SJSA1 (cell line): ENCODE data around the gene CDC34. TPM values are rescaled to one million over a fixed set of nuclear protein-coding genes. Genes with fewer than 3 reads are reported as not detected.

Experiments
- DNase-seq, 2 experiments: peaks; one replicate each; pipeline ENCODE4 v3.0.0-alpha.2; 2015 to 2020; ENCODE audit warnings: low spot score in 2 of 2, low read depth in 1 of 2
- H3K27ac ChIP-seq: fragments of 250-450 bp; sonication (Bioruptor Pico); 2 replicates; pipeline ENCODE4 v1.5.1; 2020; ENCODE audit warnings: mild to moderate bottlenecking, moderate library complexity
- H3K27me3 ChIP-seq: fragments of 250-450 bp; sonication (Bioruptor Pico); replicated peaks from 2 replicates; pipeline ENCODE4 v1.5.1; 2020; ENCODE audit warnings: mild to moderate bottlenecking, moderate library complexity
- H3K36me3 ChIP-seq: fragments of 250-450 bp; sonication (Bioruptor Pico); 2 replicates; pipeline ENCODE4 v1.5.1; 2020; ENCODE audit warnings: mild to moderate bottlenecking
- H3K4me1 ChIP-seq: fragments of 250-450 bp; sonication (Bioruptor Pico); replicated peaks from 2 replicates; pipeline ENCODE4 v1.6.1; 2021; ENCODE audit warnings: mild to moderate bottlenecking
- H3K4me3 ChIP-seq: fragments of 250-450 bp; sonication (Bioruptor Pico); 2 replicates; pipeline ENCODE4 v1.5.1; 2020; ENCODE audit warnings: mild to moderate bottlenecking
- H3K9me3 ChIP-seq: fragments of 250-450 bp; sonication (Bioruptor Pico); replicated peaks from 2 replicates; pipeline ENCODE4 v1.5.1; 2020; ENCODE audit warnings: mild to moderate bottlenecking
- total RNA-seq: library from RNA; depleted of rRNA; stranded (reverse); fragments of >200 nt; shearing (Covaris generic); gene quantifications from 2 replicates; pipeline ENCODE4 v1.2.3, GENCODE V29; 2014

The CDC34 gene
- total RNA-seq, 1 experiment from 2014 or later = 62.1 TPM

DNA sequence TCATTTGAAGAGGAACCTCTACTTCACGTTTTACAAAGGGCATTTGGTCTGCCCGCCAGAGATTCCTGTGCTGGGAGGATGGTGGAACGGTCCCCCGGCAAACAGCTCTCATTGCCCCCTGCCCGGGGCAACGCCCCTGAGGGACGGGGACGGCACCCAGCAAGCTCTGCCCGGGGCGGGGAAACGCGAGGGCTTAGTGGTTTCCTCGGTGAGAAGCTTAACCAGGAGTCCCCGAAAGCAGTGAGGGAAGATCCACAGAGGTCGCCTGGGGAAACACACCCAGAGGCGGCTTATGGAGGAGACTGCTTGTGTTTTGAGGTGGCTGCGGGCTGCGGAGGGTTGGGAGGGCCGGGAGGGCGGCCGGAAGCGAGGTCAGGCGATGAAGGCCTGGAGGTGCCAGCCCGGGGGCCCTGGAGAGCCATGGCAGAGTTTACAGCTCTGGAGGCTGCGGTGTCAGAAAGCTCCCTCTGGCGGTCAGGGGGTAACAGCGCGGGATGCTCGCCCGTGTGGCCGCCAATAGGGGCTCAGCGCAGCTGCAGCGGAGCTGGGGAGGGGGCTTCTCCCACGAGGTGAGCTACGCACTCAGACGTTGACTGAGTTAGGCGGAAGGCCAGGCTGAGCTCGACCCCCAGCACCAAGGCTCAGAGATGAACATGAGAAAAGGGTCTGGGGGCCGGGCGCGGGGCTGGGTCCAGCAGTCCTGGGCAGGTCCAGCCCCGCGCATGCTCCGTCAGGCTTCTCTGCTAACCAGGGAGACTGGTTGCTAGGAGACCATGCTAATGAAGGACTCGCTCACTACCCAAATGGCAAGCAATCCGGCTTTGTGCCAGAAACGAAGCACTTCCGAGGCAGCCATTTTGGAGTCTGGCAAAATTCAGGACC is 24.9 kb upstream of the CDC34 start:
- H3K4me3 ChIP-seq = peak overlapping the region; percentile 91
- DNase-seq = peak; percentile 98 to 99
- peak overlapping the region; percentile 87 for H3K27ac ChIP-seq
- no peaks in the 10 kb centered on the region for H3K9me3 ChIP-seq
- H3K4me1 ChIP-seq = peaks cover 16% of the 10 kb centered on the region
- H3K36me3 ChIP-seq = peaks cover 20% of the 10 kb centered on the region
- no peaks in the 10 kb centered on the region for H3K27me3 ChIP-seq

DNA sequence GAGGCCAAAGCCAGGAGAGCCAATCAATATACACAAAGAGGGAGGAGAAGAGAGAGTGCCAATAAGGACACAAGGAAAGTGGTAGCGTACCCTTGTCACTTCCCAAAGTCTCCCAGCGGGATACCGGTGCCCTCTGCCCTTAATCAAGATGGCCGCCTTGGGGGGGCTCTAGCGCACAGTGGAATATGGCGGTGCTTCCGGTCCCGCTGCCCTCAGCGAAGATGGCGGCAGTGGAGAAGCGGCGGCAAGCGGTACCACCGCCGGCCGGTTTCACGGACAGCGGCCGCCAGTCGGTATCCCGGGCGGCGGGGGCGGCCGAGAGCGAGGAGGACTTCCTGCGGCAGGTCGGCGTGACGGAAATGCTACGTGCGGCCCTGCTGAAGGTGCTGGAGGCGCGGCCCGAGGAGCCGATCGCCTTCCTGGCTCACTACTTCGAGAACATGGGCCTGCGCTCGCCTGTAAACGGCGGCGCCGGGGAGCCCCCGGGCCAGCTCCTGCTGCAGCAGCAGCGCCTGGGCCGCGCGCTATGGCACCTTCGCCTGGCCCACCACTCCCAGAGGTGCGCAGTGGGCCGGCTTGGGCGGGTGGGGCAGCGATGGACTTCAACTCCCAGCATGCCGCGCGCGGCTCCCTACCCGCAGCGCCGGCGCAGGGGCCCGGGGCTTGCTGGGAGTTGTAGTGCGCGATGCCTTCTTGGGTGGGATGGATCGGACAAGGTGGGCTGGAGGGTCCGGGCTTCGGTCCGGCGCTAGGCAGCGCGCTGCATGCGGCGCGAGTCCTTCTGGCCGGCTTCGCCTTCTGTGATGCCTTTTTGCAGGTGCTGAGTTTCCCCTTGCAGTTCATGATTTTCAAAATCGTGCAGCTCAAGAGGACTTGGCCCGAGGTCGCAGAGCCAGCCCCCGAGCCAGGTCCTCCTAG is 24.0 kb upstream of the CDC34 start, which contains the start of gene TPGS1:
Gene TPGS1, plus strand, starts transcription at position 212 of the 918 bp plus-strand sequence. Its CDS starts 10 bp downstream, at position 222.
- no peaks in the 10 kb centered on the region for H3K9me3 ChIP-seq
- peak within 1 kb of the TSS; percentile 91 for H3K4me3 ChIP-seq
- H3K36me3 ChIP-seq = peaks cover 20% of the 10 kb centered on the region
- DNase-seq = peak; percentile 75 to 100
- peak within 1 kb of the TSS; percentile 87 for H3K27ac ChIP-seq
- peaks cover 16% of the 10 kb centered on the region for H3K4me1 ChIP-seq
- H3K27me3 ChIP-seq = no peaks in the 10 kb centered on the region

DNA sequence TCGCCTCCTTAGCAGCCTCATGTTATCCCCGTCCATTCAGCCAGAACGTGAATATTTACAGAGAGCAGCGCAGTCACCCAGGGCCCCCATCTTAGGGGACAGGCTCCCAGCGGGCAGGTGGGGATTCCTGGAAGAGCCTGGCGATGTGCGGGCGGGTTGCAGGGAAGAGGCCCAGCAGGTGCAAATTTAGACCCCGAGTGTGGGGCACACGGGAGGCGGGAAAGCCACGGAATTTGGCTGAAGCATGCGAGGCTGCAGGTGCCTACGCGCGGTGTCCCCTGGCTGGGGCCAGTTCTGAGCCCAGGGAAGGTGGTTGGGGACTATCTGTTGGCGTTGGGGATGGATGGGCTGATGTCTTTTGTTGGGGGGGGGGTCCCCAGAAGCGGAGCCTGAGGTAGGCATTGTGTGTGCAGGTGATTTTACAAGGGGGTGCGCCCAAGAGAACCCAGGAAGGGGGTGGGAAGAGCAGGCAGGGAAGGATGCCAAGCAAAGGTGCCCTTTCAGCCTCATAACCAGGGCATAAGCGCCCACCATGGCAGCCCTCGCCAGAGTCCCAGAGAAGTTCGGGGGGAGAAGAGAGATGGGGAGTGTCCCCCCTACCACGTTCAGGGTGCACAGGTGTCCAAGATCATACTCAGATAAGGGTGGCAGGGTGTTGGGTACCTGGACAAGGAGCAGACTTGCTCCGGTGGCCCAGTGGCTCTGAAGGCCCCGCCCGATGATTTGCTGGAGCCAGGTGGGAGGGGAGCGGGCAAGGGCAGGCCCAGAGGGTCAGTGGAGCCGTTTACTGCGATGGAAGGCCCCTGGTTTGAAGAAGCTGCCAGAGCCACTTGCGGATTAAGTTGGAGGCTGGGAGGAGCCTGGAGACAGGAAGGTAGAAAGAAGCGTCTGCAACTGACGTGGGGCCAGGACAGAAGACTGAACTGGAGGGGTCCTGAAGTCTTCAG is 23.1 kb upstream of the CDC34 start:
- Histone ChIP-seq H3K27ac (no peak overlapping the region), H3K4me3 (peak overlapping the region; percentile 91), H3K9me3 (no peaks in the 10 kb centered on the region), H3K27me3 (no peaks in the 10 kb centered on the region), H3K36me3 (peaks cover 20% of the 10 kb centered on the region), H3K4me1 (peaks cover 16% of the 10 kb centered on the region)
- DNase-seq = no peak

DNA sequence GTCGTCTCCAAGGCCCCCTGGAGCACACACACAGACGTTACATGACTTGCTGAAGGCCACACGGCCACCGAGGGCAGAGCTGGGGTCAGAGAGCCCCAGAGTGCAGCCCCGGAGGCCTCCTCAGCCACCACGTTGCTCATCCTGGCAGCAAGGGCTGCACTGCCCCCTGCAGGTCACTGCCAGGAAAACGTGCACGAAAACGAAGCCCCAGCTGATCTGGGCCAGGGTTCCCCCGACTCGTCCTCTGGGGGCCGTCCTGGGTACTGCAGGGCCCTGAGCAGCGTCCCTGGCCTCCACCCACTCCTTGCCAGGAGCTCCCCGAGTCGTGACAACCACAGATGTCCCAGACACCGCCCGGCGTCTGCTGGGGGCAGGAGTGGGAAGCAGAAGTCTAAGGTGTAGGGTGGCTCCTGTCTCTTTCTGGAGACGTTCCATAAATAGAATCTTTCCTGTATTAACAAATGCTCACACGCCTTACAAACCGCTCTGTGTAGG is 20.9 kb upstream of the CDC34 start:
- no peak overlapping the region for H3K27ac ChIP-seq
- no peaks in the 10 kb centered on the region for H3K27me3 ChIP-seq
- no peak overlapping the region for H3K4me3 ChIP-seq
- no peaks in the 10 kb centered on the region for H3K9me3 ChIP-seq
- DNase-seq = peak; percentile 64 to 86
- H3K4me1 ChIP-seq = peaks cover 16% of the 10 kb centered on the region
- peaks cover 29% of the 10 kb centered on the region for H3K36me3 ChIP-seq

- Histone ChIP-seq H3K27ac (no peak overlapping the region), H3K27me3 (no peaks in the 10 kb centered on the region), H3K4me3 (no peak overlapping the region), H3K36me3 (peaks cover 29% of the 10 kb centered on the region), H3K9me3 (no peaks in the 10 kb centered on the region), H3K4me1 (peaks cover 12% of the 10 kb centered on the region)
- DNase-seq = no peak
Measured at GRCh38 chr19:511101-511851, 20.3 kb upstream of the CDC34 start.

DNA sequence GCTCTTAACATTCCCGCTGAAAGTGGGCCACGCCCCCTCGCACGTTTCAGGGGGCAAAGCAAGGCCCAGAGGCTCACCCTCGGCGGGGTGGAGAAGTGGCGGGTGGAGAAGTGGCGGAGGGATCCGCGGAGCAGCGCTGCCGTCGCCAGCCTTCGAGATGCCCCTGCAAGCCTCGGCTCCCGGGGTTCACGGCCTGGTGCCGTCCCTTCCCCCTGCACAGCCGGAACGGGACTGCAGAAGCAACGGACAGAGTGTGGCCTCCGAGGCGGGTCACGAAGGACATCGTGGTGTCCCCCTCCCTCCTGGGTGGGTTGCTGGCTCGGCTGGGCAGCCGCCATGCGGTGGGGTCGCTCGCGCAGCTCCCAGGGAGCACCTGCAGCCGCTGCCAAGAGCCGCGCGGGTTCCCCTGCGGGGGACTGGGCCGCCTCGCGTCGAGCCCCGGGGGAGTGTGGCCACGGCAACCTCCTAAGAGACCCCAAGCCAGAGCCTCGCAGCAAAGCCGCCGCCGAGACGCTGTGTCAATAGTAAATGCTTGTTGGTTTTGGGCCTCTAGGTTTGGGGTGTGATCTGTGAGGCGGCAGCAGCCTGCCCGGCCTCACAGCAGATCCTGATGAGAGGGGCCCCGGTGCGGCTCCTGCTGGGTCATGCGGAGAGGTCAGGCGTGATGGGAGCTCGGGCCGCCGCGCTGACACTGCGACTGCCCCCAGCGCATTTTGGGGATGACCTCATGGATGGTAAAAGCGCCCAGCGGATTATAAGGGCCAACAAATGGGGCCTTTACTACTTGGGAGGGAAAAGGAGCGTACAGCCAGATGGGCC is 18.8 kb upstream of the CDC34 start:
- peak in 1 of 2 experiments; percentile 45 for DNase-seq
- Histone ChIP-seq H3K27me3 (no peaks in the 10 kb centered on the region), H3K36me3 (peaks cover 26% of the 10 kb centered on the region), H3K9me3 (no peaks in the 10 kb centered on the region), H3K4me3 (no peak overlapping the region), H3K4me1 (peaks cover 7% of the 10 kb centered on the region), H3K27ac (no peak overlapping the region)

GRCh38 chr19:513368-514165 is 18.0 kb upstream of the CDC34 start:
- H3K36me3 ChIP-seq = peaks cover 26% of the 10 kb centered on the region
- no peak for DNase-seq
- no peaks in the 10 kb centered on the region for H3K9me3 ChIP-seq
- no peaks in the 10 kb centered on the region for H3K27me3 ChIP-seq
- H3K4me1 ChIP-seq = no peaks in the 10 kb centered on the region; the same call in 1 of the 2 replicates
- no peak overlapping the region for H3K4me3 ChIP-seq
- H3K27ac ChIP-seq = no peak overlapping the region

DNA sequence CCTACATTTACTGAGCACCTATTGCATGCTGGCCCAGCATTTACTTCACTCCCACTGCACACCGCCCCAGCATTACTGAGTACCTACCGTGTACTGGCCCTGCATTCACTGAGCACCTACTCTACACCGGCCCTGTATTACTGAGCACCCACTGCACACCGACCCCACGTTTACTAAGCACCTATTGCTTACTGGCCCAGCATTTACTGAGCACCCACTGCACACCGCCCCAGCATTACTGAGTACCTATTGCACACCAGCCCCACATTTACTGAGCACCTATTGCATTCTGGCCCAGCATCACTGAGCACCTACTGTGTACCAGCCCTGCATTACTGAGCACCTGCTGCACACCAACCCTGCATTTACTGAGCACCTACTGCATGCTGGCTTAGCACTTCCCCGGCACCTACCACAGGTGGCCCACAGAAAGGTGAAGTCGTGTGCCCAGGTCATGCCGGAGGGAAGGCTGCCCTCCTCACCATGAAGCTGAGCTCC is 17.3 kb upstream of the CDC34 start:
- Histone ChIP-seq H3K9me3 (no peaks in the 10 kb centered on the region), H3K27me3 (no peaks in the 10 kb centered on the region), H3K4me3 (no peak overlapping the region), H3K27ac (no peak overlapping the region), H3K4me1 (no peaks in the 10 kb centered on the region), H3K36me3 (peaks cover 26% of the 10 kb centered on the region)
- no peak for DNase-seq

DNA sequence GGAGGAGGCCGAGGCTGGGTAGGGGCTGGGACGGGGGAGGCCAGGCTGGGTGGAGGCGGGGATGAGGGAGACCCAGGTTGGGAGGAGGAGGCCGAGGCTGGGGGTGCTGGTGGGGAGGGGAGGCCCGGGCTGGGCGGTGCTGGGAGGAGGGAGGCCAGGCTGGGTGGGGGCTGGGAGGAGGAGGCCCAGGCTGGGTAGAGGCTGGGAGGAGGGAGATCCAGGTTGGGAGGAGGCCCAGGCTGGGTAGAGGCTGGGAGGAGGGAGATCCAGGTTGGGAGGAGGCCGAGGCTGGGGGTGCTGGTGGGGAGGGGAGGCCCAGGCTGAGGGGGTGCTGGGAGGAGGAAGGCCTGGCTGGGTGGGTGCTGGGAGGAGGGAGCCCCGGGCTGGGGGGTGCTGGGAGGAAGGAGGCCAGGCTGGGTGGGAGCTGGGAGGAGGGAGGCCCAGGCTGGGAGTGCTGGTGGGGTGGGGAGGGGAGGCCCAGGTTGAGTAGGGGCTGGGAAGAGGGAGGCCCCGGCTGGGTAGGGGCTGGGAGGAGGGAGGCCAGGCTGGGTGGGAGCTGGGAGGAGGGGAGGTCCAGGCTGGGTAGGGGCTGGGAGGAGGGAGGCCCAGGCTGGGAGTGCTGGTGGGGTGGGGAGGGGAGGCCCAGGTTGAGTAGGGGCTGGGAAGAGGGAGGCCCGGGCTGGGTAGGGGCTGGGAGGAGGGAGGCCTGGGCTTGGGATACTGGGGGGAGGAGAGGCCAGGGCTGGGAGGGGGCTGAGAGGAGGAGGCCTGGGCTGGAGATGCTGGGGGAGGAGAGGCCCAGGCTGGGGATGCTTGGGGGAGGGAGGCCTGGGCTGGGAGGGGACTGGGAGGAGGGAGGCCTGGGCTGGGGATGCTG is 13.6 kb upstream of the CDC34 start:
- no peaks in the 10 kb centered on the region for H3K9me3 ChIP-seq
- H3K4me3 ChIP-seq = no peak overlapping the region
- H3K27me3 ChIP-seq = no peaks in the 10 kb centered on the region
- no peak overlapping the region for H3K27ac ChIP-seq
- DNase-seq = no peak
- peaks cover 10% of the 10 kb centered on the region for H3K4me1 ChIP-seq
- peaks cover 12% of the 10 kb centered on the region for H3K36me3 ChIP-seq

DNA sequence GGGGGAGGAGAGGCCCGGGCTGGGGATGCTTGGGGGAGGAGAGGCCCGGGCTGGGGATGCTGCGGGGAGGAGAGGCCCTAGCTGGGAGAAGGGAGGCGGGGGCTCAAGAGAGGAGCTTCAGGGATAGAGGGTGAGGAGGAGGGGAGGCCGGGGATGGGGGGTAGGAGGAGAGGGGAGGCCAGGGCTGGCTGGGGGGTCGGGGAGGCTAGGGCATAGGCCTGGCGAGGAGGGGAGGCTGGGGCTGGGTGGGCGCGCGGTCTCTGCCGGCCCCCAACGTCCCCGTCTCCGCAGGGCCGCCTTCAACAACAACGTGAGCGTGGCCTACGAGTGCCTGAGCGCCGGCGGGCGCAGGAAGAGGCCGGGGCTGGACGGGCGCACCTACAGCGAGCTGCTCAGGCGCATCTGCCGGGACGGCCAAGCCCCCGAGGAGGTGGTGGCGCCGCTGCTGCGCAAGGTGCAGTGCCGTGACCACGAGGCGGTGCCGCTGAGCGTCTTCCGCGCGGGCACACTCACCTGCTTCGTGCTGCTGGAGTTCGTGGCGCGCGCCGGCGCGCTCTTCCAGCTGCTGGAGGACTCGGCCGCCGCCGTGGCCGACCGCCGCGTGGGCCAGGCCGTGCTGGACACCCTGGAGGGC is 12.8 kb upstream of the CDC34 start:
- DNase-seq = no peak

More for the DNA sequence above, 12.8 kb upstream of the CDC34 start:
- H3K36me3 ChIP-seq = peaks cover 12% of the 10 kb centered on the region
- H3K4me1 ChIP-seq = peaks cover 10% of the 10 kb centered on the region
- H3K9me3 ChIP-seq = no peaks in the 10 kb centered on the region
- no peak overlapping the region for H3K4me3 ChIP-seq
- no peaks in the 10 kb centered on the region for H3K27me3 ChIP-seq
- H3K27ac ChIP-seq = no peak overlapping the region
